Sigmoid colon (tissue), 4 donors: Measurements from ENCODE around the gene CCL19.

Source experiments
- EP300 ChIP-seq, 4 donors: sonication (generic); formaldehyde crosslinking; IDR thresholded peaks; one replicate each; pipeline ENCODE4 v1.6.1; 2017; ENCODE audit warnings: antibody characterized with exemption in 4 of 4
- POLR2A ChIP-seq, 2 donors: fragments of 450-650 bp; IDR thresholded peaks; one replicate each; pipeline ENCODE4 v1.6.1; 2016; ENCODE audit warnings: antibody characterized with exemption in 2 of 2, mild to moderate bottlenecking in 2 of 2, moderate library complexity in 2 of 2
- TF ChIP-seq, protein P1 (sequence below), 4 experiments: fragments of 450-650 bp in 3 of 4; fragments of 200-600 bp in 1 of 4; IDR thresholded peaks; one replicate each; pipeline ENCODE4 v1.5.1; 2016 to 2019; ENCODE audit warnings: antibody characterized with exemption in 4 of 4, mild to moderate bottlenecking in 3 of 4, moderate library complexity in 2 of 4

DNA sequence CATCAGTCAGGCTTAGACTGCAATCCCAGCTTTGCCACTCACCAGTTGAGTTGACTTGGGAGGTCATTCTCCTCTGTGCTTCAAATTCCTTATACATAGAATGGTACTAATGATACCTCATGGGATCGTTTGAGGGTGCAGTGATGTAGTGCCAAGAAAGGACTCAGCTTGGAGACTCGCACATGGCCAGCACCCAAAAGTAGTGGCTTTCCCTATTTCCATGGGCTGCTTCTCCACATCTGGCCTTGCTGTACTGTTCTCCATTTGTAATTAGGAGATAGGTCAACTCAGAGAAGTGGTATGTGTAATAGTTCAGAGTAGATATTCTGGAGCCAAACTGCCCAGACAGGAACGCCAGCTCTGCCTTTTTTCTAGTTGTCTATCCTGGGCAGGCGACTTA lies 5.5 kb downstream of the CCL19 start:
- TF ChIP-seq, protein P1, sequence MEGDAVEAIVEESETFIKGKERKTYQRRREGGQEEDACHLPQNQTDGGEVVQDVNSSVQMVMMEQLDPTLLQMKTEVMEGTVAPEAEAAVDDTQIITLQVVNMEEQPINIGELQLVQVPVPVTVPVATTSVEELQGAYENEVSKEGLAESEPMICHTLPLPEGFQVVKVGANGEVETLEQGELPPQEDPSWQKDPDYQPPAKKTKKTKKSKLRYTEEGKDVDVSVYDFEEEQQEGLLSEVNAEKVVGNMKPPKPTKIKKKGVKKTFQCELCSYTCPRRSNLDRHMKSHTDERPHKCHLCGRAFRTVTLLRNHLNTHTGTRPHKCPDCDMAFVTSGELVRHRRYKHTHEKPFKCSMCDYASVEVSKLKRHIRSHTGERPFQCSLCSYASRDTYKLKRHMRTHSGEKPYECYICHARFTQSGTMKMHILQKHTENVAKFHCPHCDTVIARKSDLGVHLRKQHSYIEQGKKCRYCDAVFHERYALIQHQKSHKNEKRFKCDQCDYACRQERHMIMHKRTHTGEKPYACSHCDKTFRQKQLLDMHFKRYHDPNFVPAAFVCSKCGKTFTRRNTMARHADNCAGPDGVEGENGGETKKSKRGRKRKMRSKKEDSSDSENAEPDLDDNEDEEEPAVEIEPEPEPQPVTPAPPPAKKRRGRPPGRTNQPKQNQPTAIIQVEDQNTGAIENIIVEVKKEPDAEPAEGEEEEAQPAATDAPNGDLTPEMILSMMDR (IDR thresholded peaks at IDR 0.05): no peak
- TF ChIP-seq POLR2A (IDR thresholded peaks at IDR 0.05) (no peak), EP300 (IDR thresholded peaks at IDR 0.05) (no peak)
